Ectodermal cell (in vitro differentiated cells): ENCODE results near the gene GABRB1.
"Not testable (repeated sequence)": the region's sequence is repeated elsewhere in the genome, so short reads cannot be mapped to it uniquely, and the experiment has no call there.

Source experiments
- H3K27ac ChIP-seq: 2 replicates; pipeline ENCODE4 v1.7.0; 2013; ENCODE audit warnings: mild to moderate bottlenecking, low read depth, low read length; ENCODE audit not compliant: insufficient read depth, poor library complexity, severe bottlenecking
- H3K27me3 ChIP-seq: 2 replicates; pipeline ENCODE4 v1.7.0; 2013; ENCODE audit warnings: mild to moderate bottlenecking, low read length; ENCODE audit not compliant: insufficient read depth, control insufficient read depth, poor library complexity, severe bottlenecking
- H3K36me3 ChIP-seq: one replicate; pipeline ENCODE4 v1.7.0; 2013; ENCODE audit warnings: low read length; ENCODE audit not compliant: control insufficient read depth, insufficient read depth
- H3K4me1 ChIP-seq: one replicate; pipeline ENCODE4 v1.7.0; 2013; ENCODE audit warnings: low read length; ENCODE audit not compliant: control insufficient read depth, insufficient read depth
- H3K4me3 ChIP-seq: 2 replicates; pipeline ENCODE4 v1.7.0; 2013; ENCODE audit warnings: low read depth, low read length, control low read depth; ENCODE audit not compliant: insufficient read depth
- H3K9me3 ChIP-seq: 2 replicates; pipeline ENCODE4 v1.7.0; 2013; ENCODE audit warnings: mild to moderate bottlenecking, low read length, moderate library complexity; ENCODE audit not compliant: control insufficient read depth
- WGBS, 2 experiments: methylation state at CpG; one replicate each; pipeline ENCODE4 v1.1.7; 2013; ENCODE audit warnings: missing lambda C conversion rate in 2 of 2; 5-methylcytosine and 5-hydroxymethylcytosine counted together

Gene GABRB1

GRCh38 chr4:47263721-47264120, 232.4 kb downstream of the GABRB1 start:
- Histone ChIP-seq H3K4me3 (no peak overlapping the region), H3K27ac (no peak overlapping the region), H3K9me3 (no peaks in the 10 kb centered on the region), H3K27me3 (no peaks in the 10 kb centered on the region), H3K4me1 (no peaks in the 10 kb centered on the region), H3K36me3 (no peaks in the 10 kb centered on the region)
- 83 to 96% methylated on average over 3 of the region's 3 CpGs for WGBS, 2 experiments

DNA sequence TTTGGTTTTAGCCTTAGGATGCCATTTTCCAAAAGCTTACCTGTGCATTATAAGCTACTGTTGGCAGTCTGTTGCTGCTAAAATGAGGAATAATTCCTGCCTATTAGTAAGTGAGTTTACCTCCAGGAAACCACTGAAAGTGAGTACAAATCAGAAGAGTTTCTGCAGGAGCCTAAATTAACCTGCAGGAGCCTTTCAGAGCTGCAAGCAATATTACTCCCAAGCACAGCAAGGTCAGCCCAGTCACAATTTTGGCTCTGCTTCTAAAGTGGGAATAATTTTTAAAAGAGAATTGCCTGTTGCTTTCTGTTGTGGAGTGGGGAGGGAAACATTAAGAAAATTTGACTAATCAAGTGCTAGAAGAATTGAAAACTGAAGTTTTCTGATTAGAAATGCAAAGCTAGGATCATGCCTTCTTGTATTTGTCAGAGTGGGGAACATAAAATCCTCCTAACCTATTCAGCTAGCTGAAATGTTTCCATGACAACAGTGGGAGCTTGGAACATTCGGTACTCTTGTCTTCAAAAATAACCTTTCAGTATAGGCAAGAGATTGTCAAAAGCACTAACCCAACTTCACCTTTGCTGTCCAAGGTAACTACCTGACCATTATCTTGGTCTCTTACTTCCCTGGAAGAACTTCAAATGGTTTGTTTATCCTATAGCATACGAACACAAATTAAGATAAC, 239.0 kb downstream of the GABRB1 start:
- H3K4me1 ChIP-seq = no peaks in the 10 kb centered on the region
- no peak overlapping the region for H3K27ac ChIP-seq
- WGBS, 2 experiments = 70 to 84% methylated on average over 2 of the region's 2 CpGs
- no peaks in the 10 kb centered on the region for H3K9me3 ChIP-seq
- H3K4me3 ChIP-seq = no peak overlapping the region
- no peaks in the 10 kb centered on the region for H3K27me3 ChIP-seq
- H3K36me3 ChIP-seq = no peaks in the 10 kb centered on the region

GRCh38 chr4:47271291-47271690, 239.9 kb downstream of the GABRB1 start:
- Histone ChIP-seq H3K36me3 (no peaks in the 10 kb centered on the region), H3K4me3 (no peak overlapping the region), H3K27ac (no peak overlapping the region), H3K9me3 (no peaks in the 10 kb centered on the region), H3K27me3 (no peaks in the 10 kb centered on the region), H3K4me1 (no peaks in the 10 kb centered on the region)
- WGBS, 2 experiments = 95 to 96% methylated on average over 1 of the region's 1 CpG

DNA sequence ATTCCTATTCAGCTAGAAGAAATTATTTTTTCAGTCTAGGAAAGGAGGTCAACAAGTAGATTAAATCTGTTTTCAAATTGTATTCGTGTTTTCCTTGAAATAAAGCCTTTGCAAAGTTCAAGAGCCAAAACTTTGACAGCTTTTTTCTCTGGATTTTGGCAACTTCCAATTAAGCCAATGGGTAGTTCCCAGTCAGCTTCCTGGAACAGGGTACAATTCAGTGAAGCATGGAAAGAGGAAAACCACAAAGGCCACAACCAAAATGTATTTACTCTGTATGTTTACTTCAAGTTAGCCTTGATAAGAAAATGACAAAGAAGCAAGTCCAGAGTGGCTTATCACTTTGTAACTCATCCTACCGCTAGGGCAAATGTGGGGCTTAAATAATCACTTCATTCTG, 243.5 kb downstream of the GABRB1 start:
- no peaks in the 10 kb centered on the region for H3K27me3 ChIP-seq
- no peak overlapping the region for H3K27ac ChIP-seq
- no peak overlapping the region for H3K4me3 ChIP-seq
- H3K36me3 ChIP-seq = no peaks in the 10 kb centered on the region
- WGBS, 2 experiments = 83 to 87% methylated on average over 2 of the region's 2 CpGs
- H3K4me1 ChIP-seq = no peaks in the 10 kb centered on the region
- no peaks in the 10 kb centered on the region for H3K9me3 ChIP-seq

DNA sequence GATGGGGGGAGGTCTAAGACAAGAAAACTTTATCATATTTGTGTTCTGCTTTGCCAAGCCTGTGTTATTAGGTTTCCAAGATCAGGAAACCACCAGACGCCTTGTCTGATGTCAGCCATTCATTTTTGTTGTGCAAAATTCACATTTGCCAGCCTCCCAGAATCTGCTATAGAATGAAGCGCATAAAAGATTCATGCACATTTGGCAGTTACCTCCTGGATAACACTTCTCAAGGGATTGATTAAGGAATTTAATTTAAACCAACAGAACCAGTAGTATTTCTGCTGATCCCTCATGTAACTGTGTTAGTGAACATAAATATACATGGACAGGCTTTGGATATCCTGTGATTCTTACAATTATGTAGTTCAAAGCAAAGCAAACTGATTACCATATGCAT, 244.2 kb downstream of the GABRB1 start:
- 91 to 94% methylated on average over 2 of the region's 2 CpGs for WGBS, 2 experiments

GRCh38 chr4:47278631-47279030, 247.3 kb downstream of the GABRB1 start:
- Histone ChIP-seq H3K27ac (no peak overlapping the region), H3K36me3 (no peaks in the 10 kb centered on the region), H3K4me3 (no peak overlapping the region), H3K27me3 (no peaks in the 10 kb centered on the region), H3K9me3 (no peaks in the 10 kb centered on the region), H3K4me1 (no peaks in the 10 kb centered on the region)
- WGBS, 2 experiments = 82 to 86% methylated on average over 2 of the region's 2 CpGs

More for the DNA sequence above, 244.2 kb downstream of the GABRB1 start:
- no peaks in the 10 kb centered on the region for H3K9me3 ChIP-seq
- H3K4me3 ChIP-seq = no peak overlapping the region
- H3K36me3 ChIP-seq = no peaks in the 10 kb centered on the region
- no peak overlapping the region for H3K27ac ChIP-seq
- H3K4me1 ChIP-seq = no peaks in the 10 kb centered on the region
- H3K27me3 ChIP-seq = no peaks in the 10 kb centered on the region

DNA sequence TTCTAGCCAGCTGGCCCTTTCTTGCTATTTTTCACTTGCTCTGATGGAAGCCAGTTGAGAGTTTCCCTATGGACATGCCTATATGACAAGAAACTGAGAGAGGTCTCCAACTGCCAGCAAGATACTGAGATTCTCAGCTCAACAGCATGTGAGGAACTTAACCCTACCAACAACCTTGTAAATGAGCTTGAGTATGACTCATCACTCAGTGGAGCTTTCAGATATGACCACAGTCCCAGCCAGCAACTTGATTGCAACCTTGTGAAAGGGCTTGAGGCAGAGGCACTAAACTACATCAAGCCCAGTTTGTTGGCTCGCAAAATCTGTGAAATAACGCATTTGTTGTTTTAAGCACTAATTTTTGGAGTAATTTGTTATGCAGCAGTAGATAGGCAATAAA, 256.4 kb downstream of the GABRB1 start:
- no peaks in the 10 kb centered on the region for H3K9me3 ChIP-seq
- H3K27me3 ChIP-seq = no peaks in the 10 kb centered on the region
- WGBS, 2 experiments = 88 to 100% methylated on average over 1 of the region's 2 CpGs

GRCh38 chr4:47289805-47290204, 258.4 kb downstream of the GABRB1 start:
- no peaks in the 10 kb centered on the region for H3K36me3 ChIP-seq
- no peak overlapping the region for H3K27ac ChIP-seq
- no peak overlapping the region for H3K4me3 ChIP-seq
- H3K27me3 ChIP-seq = no peaks in the 10 kb centered on the region
- H3K9me3 ChIP-seq = no peaks in the 10 kb centered on the region
- H3K4me1 ChIP-seq = no peaks in the 10 kb centered on the region

More for the DNA sequence above, 256.4 kb downstream of the GABRB1 start:
- Histone ChIP-seq H3K36me3 (no peaks in the 10 kb centered on the region), H3K4me1 (no peaks in the 10 kb centered on the region), H3K27ac (no peak overlapping the region), H3K4me3 (no peak overlapping the region)

DNA sequence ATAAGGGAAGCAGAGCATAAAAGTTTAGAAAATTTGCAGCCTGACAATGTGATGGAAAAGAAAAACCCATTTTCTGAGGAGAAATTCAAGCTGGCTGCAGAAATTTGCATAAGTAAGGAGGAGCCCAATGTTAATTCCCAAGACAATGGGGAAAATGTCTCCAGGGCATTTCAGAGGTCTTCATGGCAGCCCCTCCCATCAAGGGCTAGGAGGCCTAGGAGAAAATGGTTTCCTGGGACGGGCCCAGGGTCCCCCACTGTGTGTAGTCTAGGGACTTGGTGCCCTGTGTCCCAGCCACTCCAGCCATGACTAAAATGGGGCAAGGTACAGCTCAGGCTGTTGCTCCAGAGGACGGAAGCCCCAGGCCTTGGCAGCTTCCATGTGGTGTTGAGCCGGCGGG, 259.5 kb downstream of the GABRB1 start:
- not testable (repeated sequence) for H3K27me3 ChIP-seq, H3K9me3 ChIP-seq, H3K4me1 ChIP-seq, H3K4me3 ChIP-seq, H3K36me3 ChIP-seq, H3K27ac ChIP-seq
- WGBS, 2 experiments = 82 to 90% methylated on average over 4 of the region's 4 CpGs

GRCh38 chr4:47309165-47309564, 277.8 kb downstream of the GABRB1 start:
- Histone ChIP-seq H3K9me3 (no peaks in the 10 kb centered on the region), H3K27ac (no peak overlapping the region), H3K4me3 (no peak overlapping the region), H3K27me3 (no peaks in the 10 kb centered on the region), H3K4me1 (no peaks in the 10 kb centered on the region), H3K36me3 (no peaks in the 10 kb centered on the region)

DNA sequence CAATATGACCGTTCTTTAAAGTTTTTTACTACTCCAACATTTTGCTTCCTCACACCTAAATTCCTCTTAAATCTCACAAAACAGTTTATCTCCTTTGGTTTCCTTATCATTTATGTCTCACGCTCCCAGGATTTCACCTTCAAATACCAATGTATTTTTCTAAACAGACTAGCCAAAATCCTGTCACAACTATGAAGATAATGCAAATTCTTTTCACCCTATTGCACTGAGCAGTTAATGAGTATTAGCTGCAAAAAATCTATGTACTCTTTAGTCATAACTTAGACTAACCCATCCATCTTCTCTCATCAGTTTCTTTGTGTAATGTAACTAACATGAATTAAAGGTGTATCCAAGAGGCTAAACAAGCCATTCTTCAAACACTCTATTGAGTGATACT, 280.8 kb downstream of the GABRB1 start:
- no peaks in the 10 kb centered on the region for H3K36me3 ChIP-seq
- H3K4me1 ChIP-seq = no peaks in the 10 kb centered on the region
- H3K9me3 ChIP-seq = no peaks in the 10 kb centered on the region
- H3K4me3 ChIP-seq = no peak overlapping the region
- H3K27ac ChIP-seq = no peak overlapping the region
- 91 to 96% methylated on average over 2 of the region's 2 CpGs for WGBS, 2 experiments
- H3K27me3 ChIP-seq = no peaks in the 10 kb centered on the region
